Measurements from ENCODE around the gene PDZD7.

- TF ChIP-seq, protein P1, sequence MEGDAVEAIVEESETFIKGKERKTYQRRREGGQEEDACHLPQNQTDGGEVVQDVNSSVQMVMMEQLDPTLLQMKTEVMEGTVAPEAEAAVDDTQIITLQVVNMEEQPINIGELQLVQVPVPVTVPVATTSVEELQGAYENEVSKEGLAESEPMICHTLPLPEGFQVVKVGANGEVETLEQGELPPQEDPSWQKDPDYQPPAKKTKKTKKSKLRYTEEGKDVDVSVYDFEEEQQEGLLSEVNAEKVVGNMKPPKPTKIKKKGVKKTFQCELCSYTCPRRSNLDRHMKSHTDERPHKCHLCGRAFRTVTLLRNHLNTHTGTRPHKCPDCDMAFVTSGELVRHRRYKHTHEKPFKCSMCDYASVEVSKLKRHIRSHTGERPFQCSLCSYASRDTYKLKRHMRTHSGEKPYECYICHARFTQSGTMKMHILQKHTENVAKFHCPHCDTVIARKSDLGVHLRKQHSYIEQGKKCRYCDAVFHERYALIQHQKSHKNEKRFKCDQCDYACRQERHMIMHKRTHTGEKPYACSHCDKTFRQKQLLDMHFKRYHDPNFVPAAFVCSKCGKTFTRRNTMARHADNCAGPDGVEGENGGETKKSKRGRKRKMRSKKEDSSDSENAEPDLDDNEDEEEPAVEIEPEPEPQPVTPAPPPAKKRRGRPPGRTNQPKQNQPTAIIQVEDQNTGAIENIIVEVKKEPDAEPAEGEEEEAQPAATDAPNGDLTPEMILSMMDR (IDR thresholded peaks at IDR 0.05; ENCODE audit: insufficient read depth, low read length), result no peak
- TF ChIP-seq, protein P2, sequence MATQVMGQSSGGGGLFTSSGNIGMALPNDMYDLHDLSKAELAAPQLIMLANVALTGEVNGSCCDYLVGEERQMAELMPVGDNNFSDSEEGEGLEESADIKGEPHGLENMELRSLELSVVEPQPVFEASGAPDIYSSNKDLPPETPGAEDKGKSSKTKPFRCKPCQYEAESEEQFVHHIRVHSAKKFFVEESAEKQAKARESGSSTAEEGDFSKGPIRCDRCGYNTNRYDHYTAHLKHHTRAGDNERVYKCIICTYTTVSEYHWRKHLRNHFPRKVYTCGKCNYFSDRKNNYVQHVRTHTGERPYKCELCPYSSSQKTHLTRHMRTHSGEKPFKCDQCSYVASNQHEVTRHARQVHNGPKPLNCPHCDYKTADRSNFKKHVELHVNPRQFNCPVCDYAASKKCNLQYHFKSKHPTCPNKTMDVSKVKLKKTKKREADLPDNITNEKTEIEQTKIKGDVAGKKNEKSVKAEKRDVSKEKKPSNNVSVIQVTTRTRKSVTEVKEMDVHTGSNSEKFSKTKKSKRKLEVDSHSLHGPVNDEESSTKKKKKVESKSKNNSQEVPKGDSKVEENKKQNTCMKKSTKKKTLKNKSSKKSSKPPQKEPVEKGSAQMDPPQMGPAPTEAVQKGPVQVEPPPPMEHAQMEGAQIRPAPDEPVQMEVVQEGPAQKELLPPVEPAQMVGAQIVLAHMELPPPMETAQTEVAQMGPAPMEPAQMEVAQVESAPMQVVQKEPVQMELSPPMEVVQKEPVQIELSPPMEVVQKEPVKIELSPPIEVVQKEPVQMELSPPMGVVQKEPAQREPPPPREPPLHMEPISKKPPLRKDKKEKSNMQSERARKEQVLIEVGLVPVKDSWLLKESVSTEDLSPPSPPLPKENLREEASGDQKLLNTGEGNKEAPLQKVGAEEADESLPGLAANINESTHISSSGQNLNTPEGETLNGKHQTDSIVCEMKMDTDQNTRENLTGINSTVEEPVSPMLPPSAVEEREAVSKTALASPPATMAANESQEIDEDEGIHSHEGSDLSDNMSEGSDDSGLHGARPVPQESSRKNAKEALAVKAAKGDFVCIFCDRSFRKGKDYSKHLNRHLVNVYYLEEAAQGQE (IDR thresholded peaks at IDR 0.05; ENCODE audit: insufficient replicate concordance, low read depth), result no peak
- no peak for TF ChIP-seq POLR2AphosphoS5 (IDR thresholded peaks at IDR 0.05; ENCODE audit: low read depth)
- no peak for TF ChIP-seq SPI1 (IDR thresholded peaks at IDR 0.05; ENCODE audit: borderline replicate concordance, low read depth)
These were observed 2.3 kb upstream of the PDZD7 start for GRCh38 chr10:101033276-101033675.
